GM19395 (cell line): Measurements from ENCODE around the gene KL.

Experiments
- ATAC-seq: cut with Tn5 transposase; IDR thresholded peaks from one replicate; pipeline ENCODE4 v1.9.1; 2021; ENCODE audit warnings: mild to moderate bottlenecking, moderate library complexity; ENCODE audit not compliant: unreplicated experiment

The KL gene

DNA sequence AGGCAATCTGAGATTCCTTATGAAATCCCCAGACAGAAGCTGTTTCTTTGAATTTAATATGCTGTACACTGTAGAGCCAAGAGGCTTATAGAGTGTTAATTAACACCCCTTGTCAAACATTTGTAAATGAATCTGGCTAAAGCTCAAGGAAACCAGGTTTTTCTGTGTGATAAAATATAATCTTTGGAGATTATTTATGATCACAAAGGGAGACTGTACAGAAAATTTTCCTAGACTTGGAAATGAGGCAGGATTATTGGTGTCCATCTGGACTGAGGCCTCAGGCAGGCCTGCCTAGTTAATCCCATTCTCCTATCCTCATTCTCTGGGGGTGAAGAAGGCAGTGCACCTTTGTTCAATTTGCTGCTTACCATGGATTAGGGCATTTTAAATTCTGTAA lies 17.8 kb downstream of the KL start:
- no peak for ATAC-seq

DNA sequence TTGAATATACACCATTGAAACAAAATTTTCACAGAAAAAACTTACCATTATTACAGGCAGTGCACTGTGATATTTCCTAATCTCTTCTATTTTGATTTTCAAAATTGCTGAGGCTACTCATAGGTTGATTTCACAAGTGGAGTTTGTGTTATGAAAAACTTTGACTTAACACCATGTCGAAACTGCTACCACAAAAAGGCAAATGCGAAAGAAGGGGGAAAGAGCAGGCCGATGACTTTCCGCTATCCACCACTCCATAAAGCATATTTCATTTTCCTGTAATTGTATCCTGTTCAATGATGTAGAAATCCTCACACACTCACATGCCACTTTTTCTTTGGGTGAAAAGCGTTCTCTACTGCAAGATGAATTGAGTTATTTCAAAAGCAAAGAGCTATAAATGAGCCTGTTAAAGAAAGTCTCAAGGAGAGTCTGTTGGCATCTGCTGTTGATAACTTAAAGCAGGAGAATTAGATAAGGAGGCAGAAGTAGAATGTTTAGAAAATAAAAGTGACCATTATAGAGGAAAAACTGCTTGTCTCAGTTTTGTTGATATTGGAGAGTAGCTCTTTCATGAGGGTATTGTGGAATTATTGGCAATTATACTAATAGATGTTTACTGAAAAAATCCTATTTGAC lies 18.8 kb downstream of the KL start:
- no peak for ATAC-seq

DNA sequence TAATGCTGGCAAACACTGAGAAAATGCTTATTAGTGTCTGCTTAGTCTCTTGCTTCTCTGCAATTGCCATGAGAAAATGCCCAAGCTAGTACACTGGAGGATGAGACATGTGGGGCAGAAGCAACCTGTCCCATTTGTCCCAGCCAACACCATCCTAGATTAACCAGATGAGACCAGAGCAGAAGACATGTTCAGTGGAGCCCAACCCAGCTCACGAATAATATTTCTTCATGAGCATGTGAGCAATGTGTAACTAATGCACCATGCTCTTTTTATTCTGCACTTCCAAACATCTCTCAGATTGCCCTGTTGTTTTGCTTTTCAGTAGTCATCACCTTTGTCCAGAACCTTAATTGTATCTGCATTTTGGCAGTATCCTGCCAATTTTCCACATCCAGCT lies 21.4 kb downstream of the KL start:
- no peak for ATAC-seq

DNA sequence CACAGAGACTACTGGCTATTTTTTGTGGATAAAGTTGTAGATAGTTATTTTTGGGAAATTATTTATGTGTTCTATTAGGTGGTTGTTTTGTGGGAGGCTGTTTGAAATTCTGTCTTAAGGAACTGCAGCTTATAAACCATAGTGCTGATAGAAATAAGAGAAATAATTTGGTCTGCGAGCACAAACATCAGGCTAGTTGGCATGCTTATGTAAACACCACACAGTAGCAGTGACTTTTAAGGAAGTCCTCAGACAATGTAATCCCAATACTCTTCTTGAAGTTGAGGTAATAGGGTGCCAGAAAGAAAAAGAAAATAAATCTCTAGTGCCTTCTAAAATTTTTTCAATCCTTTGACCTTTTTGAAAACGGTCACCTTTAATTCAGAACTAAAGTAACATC lies 23.9 kb downstream of the KL start:
- no peak for ATAC-seq

DNA sequence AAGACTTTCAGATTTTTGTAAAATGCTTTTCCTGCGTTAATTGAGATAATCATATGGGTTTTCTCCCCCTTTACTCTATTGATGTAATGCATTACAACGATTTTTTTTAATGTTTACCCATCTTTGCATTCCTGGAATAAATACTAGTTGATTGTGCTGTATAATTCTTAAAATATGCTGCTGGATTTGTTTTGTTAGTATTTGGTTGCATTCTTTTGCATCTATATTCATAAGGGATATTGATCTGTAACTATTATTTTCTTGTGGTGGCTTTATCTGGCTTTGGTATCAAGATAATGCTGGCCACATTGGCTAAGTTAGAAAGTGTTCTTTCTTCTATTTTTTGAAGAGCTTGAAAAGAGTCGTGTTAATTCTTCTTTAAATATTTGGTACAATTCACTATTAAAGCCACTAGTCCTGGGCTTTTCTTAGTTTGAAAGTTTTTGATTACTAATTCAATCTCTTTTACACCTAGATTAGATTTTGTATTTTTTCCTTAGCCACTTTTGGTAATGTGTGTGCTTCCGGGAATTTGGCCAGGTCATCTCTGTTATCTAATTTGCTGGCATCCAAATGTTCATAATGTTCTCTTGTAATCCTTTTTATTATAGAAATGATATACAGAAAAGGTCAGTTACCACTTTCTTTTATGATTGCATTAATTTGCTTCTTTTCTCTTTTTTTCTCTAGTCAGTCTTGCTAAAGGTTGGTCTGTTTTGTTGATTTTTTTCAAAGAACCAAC lies 29.8 kb downstream of the KL start:
- no peak for ATAC-seq

DNA sequence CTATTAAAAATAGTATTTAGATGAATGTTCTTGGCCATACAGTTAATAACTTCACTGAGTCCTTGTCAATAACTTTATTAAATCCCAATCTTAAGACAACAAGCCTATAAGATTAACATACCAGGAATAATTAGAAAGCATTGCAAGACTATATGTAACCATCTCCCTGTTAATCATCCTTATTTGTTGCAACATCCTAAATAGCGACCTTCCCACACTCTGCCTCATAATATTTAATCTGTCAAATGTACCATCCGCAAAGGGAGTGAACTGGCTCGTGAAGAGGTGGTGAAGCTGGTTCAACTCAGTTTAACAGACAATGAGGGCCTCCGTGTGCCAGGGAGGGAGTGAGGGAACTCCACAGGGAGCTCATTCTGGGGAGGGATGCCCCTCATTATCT lies 33.9 kb downstream of the KL start:
- no peak for ATAC-seq

DNA sequence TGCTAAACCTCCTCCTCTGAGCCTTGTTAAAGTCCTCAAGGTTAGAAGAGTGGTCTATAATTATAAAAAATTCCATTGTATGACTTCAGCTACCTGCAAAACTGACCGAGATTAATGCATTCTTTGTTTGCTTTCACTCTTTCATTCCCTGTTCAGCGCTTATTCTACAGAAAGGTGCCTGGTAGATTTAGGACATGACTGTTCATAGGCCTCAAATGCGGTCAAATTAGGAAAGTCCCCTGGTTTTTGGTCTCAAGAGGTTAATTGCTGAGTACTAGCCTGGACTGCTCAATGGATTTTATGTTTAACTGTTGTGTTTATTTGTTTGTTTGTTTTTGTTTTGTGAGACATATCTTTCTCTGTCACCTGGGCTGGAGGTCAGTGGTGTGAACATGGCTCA lies 35.4 kb downstream of the KL start:
- ATAC-seq: no peak

DNA sequence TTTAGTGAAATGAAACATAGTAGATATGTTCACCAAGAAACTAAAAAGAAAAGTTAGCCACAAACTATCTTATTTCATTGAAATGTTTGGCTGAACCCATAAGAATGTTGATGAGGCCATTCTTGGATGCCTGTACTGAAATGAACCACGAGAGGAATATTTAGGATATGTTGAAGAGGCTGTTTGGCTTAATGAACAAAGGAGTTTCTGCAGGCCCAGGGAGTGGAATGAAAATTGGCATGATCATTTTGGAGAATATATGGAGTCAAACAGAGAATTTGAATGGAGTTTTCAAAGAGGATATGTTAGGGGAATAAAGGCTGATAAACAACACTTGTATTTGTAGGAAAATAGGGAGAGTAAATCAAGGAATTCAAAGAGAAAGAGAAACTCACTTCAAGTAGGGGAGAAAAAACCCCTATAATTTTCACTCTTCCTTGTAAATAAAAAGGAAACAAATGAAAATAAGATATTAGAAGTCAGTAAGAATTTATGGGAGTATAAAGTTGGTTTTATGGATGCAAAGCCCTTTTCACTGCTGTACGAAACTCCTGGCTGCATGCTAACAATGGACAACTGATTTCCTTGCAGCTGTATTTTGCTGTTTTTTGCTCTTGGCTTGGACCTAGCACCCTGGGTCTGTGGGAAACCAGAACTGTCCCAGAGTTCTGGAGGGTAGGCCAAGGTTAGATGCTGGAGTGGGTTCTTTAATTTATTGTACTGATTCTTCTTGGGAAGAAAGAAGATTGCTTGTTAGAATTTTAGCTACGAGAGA lies 36.5 kb downstream of the KL start:
- ATAC-seq: no peak

DNA sequence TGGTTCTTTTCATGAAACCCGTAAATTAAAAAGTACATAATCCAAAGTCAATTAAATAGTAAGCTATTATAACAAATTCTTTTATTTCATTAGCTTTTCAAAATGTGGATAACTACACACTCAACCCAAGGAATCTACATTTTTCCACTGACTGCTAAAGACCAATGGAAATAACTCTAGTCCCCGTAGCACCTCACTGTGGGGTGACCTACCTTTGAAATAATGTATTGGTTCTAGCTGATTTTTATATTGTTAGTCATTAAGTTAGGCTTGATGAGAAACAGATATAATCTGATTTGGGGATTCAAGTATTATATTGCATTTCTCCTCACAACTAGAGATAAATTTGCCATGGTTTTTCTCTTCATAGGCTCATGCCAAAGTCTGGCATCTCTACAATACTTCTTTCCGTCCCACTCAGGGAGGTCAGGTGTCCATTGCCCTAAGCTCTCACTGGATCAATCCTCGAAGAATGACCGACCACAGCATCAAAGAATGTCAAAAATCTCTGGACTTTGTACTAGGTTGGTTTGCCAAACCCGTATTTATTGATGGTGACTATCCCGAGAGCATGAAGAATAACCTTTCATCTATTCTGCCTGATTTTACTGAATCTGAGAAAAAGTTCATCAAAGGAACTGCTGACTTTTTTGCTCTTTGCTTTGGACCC lies 37.3 kb downstream of the KL start:
- ATAC-seq: no peak

DNA sequence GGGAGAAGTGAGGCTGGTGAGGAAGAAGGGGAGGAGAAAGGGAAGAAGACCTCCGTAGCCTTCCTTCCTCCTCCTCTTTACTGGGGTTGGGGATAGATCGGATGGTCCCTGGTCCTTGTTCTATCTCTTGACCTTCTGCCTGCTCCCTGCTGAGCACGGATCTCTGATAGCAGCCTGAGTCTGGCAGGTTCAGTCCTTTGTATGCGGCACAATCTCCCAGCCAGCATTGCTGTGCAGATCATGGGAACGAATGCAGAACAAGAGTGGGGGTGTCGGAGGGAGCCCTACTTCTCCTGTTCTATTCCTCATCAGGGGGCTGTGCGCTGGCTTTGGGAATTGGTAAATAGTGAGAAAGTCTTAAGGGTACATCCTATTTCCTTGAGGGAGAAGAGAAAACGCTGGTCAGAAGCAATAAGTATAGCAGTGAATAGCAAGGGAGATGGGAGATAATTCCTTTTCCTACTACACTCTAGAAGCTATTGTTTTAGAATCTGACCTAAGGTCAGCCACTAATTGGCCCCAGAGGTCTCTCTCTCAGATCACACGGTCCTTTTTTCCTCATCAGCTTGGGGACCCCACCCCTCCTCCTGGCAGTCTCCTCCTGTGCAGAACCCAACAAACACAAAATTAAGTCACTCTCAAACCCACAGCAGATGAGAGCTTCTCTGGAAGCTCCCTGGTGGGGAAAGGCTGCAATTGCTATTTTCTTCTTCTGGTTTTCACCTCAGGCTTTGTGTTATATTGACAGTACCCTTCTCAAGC lies 41.0 kb downstream of the KL start:
- no peak for ATAC-seq

DNA sequence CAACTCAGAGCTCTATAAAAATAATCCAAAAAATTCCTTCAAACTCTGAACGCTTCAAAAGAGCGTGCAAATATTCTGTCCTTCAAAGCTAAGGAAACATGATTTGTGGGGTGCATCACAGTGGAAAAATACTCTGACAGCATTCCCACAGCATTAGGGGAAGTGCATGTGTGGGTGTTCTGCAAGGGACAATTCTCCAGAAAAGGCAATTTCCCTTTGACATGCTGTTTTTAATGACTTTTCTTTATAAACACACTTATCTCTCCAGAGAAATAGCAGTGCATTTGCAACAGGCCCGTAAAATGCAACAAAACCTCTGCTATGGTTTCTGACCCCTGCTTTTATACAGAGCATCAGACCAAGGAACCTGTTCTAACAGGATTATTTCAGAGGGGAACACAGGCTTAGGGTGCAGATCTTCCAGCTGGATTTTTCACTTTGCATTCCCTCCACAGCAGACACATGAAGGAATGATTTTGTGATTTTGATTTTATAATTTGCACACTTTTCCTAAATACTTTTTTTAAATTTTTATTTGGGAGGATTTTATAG lies 42.6 kb downstream of the KL start:
- no peak for ATAC-seq

DNA sequence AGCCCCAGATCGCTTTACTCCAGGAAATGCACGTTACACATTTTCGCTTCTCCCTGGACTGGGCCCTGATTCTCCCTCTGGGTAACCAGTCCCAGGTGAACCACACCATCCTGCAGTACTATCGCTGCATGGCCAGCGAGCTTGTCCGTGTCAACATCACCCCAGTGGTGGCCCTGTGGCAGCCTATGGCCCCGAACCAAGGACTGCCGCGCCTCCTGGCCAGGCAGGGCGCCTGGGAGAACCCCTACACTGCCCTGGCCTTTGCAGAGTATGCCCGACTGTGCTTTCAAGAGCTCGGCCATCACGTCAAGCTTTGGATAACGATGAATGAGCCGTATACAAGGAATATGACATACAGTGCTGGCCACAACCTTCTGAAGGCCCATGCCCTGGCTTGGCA lies 44.6 kb downstream of the KL start:
- ATAC-seq: no peak

DNA sequence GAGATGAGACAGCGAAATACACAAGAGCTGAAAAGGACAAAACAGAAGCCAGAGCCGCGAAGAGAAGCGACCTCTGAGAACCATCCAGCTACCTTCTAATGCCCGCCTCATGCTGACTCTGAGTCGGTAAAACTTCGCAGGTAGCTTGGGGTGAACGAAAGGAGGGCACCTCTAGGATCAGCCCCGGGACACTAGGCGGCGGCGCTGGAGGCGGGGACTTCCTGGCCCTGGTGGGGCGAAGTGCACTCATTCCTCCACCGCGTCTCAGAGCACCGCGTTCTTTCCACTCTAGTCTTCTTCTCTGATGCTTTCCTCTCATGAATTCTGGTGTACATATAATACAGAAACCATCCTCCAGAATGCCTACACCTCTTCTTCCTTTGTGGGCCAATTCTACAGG lies 50.1 kb downstream of the KL start:
- no peak for ATAC-seq

DNA sequence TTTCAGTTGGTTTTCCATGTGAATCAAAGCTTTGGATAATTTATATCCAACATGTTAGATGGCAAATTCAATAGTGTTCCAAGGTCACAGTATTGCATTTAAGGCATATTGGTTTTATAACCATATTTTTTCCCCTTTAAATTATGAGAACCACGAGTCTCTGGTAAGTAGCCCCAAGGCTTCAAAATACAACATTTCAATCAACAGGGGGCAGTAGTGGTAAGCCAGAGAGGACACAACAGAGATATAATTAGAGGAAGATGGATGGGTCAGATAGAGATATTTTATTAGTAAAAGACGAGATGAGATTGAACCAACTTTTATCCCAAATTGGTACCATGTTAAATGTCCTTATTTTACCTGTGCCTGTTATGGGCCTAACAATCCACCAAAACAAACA lies 53.1 kb downstream of the KL start:
- ATAC-seq: no peak

DNA sequence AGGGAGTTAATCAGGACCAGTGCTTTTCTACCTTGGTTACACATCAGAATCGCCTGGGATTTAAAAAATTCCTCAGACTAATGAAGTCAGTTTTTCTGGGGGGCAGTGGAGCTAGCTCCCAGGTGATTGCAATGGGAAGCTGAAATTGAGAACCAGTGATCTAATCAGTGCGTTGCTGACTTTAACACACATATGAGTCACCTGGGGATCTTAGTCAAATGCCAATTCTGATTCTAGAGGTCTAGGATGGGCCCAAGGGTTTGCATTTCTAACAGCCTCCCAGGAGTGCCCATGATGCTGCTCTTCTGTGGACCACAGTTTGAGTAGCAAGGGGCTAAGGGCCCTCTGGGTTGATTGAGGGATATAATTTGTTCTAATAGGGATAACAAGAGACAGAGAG lies 54.5 kb downstream of the KL start:
- ATAC-seq: no peak

DNA sequence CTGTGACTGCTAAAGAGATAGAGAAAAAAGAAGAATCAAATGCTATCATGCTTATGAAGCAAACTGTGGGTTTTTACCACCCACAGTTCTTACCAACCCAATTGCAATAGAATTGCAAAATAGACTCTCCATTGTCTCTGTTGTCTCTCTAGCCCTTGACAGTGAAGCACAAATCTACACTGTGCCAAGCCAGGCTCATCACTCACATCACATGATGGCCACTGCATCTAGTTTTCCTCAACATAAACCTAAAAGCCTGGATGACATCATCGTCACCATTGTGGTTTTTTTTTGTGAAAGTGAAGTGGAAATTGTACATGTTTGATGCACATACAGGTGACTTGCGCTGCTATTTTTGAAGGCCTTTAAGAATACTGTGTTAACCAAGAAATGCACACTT lies 56.1 kb downstream of the KL start:
- no peak for ATAC-seq

DNA sequence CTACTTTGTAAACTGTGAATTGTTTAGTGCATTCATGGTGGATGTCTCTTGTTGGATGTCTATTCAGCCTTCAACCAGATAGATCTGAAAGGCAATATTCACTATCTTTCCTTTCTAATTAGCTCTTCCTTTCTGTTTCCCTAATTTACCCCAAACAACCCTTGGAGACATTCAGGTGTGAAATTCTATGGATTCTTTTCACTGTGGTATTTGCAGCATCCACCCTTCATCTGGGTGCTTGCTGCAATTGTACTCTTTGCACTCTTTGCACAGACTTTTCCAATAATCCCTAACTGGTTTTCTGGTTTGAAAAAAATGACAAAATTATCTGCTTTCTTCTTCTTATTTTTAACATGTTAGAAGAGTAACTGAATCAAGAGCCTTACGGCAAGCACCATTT lies 56.5 kb downstream of the KL start:
- no peak for ATAC-seq

DNA sequence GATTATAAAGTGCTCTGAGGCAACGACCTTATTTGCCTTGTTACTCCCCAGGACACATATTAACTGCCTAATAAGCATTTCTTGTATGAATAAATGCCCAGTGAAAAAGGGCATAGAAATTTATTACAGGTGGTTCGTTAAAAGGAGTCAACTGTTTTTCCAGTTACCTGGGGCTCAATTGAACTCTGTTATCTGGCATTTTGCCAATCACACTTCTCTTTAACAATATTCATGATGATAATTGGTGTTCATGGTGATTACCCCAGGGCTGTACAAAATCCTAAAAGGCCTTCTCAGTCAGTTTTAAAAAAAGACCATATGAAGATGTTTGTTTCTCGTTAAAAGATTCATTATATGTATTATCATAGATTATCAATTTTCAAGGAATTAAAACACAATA lies 57.1 kb downstream of the KL start:
- ATAC-seq: no peak

DNA sequence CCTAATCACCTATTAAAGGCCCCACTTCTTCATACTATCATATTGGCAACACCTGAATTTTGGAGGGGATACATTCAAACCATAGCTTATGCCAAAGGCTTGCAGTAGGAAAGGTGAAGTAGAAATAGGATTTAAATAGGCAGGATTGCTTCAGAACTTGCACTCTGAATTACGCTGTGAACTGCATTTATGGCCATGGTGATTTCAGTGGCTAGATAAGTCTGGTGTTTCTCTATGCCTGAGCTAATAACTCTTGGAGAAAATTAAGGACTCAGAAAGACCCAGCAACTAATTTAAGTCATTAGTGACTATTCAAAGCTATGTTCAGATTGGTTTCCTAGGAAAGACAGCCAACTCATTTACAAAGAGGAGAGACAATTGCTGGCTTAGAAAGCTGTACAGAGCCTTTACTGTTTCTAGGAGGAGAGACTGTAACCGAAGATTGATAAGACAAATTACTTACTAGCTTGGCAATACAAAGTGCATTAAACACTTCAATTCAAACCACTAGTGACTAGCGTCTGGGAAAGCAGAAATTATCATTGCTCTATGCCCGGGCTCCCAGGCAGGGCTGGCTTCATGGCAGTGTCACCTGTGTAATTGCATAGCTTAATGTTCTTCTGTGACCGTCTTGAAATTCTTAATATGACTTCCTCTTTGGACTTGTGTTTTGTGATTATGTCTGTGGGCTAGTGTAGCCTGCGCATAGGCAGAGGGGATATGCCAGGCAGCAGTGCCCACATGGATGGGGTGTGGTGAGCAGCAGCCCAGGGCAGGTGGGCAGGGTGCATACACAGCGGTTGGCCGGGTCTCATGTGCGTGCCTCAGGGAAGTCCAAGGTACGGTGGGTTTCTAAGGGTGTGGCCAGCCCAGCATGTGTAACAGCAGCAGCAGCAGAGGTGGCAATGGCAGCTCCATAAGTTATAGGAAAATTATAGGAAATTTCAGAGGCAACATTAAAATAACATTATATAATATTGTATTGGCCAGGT lies 60.1 kb downstream of the KL start:
- no peak for ATAC-seq
